ENCODE data around the gene LGALS4. TPM values are rescaled to one million over a fixed set of nuclear protein-coding genes. Genes with fewer than 3 reads are reported as not detected.

The LGALS4 gene
- total RNA-seq, 1 experiment from 2014 or later: 1.0 TPM

GRCh38 chr19:38844093-38844686 lies 31.4 kb upstream of the LGALS4 start:
- DNase-seq: no peak
- no peak overlapping the region for H2AFZ ChIP-seq
- POLR2A ChIA-PET (ENCODE audit: unreplicated experiment): interaction anchor here (0.6 to 0.7 kb wide), 2 partner anchors 141 to 153 kb away, joined by 4 to 16 read pairs; no protein-coding TSS in a partner anchor
- no TSS peak for BruUV-seq (replicated peaks)
- CTCF ChIA-PET: interaction anchor here (0.6 kb wide), 1 partner anchor 42 kb away, joined by 5 read pairs; no protein-coding TSS in a partner anchor
- peaks cover 92% of the 10 kb centered on the region for H3F3A ChIP-seq (ENCODE audit: insufficient read depth, low read depth)
- H3K79me2 ChIP-seq (ENCODE audit: low read depth): peaks cover 79% of the 10 kb centered on the region
- no peak overlapping the region for H3K4me3 ChIP-seq
- H3K27ac ChIP-seq: no peak overlapping the region; the same call in 1 of the 2 replicates
- peaks cover 69% of the 10 kb centered on the region for H4K20me1 ChIP-seq (ENCODE audit: insufficient read depth)
- peaks cover 63% of the 10 kb centered on the region for H3K36me3 ChIP-seq (ENCODE audit: low read depth)
- no peaks in the 10 kb centered on the region for H3K9me2 ChIP-seq (ENCODE audit: insufficient read depth)
- intact Hi-C loops (cut with micrococcal nuclease; ENCODE audit: unreplicated experiment): no loop called here
- no peaks in the 10 kb centered on the region for H3K9me3 ChIP-seq (ENCODE audit: insufficient read depth, low read depth)
- H3K4me1 ChIP-seq (replicated peaks; ENCODE audit: insufficient read depth): peaks cover 32% of the 10 kb centered on the region
- no peaks in the 10 kb centered on the region for H3K27me3 ChIP-seq (ENCODE audit: insufficient read depth, low read depth)
- H3K4me2 ChIP-seq: no peak overlapping the region
- TF ChIP-seq, protein P1, sequence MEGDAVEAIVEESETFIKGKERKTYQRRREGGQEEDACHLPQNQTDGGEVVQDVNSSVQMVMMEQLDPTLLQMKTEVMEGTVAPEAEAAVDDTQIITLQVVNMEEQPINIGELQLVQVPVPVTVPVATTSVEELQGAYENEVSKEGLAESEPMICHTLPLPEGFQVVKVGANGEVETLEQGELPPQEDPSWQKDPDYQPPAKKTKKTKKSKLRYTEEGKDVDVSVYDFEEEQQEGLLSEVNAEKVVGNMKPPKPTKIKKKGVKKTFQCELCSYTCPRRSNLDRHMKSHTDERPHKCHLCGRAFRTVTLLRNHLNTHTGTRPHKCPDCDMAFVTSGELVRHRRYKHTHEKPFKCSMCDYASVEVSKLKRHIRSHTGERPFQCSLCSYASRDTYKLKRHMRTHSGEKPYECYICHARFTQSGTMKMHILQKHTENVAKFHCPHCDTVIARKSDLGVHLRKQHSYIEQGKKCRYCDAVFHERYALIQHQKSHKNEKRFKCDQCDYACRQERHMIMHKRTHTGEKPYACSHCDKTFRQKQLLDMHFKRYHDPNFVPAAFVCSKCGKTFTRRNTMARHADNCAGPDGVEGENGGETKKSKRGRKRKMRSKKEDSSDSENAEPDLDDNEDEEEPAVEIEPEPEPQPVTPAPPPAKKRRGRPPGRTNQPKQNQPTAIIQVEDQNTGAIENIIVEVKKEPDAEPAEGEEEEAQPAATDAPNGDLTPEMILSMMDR (conservative IDR thresholded peaks at IDR 0.05): no peak
- TF ChIP-seq EZH2 (IDR thresholded peaks at IDR 0.05; ENCODE audit: low read depth): no peak

DNA sequence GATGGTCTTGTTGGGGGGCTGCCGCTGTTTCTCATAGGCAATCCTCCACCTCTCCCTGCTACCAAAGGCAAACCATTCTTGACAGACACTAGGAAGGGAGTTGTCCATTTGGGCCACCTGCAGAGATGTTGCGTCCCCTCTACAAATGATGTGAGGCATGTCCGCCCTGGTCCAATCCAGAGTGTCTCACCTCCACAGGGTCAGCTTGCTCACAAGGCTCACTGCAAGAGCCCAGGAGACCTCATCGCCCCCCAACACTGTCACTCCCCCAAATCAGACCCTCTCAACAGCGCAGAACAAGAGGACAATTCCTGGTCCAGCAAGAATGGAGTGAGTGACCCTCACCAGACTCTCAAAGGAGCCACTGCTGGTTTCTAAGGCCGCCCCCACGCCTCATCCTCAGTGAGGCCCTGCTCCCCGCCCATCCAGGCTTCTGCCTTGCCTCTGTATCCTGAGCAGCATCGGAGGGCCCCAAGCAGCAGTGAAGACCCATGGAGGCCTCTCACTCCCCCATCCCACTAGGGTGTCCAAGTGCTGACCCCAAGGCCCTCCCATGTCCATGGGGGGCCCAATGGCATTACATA lies 30.5 kb upstream of the LGALS4 start:
- H3K4me3 ChIP-seq: no peak overlapping the region
- no peaks in the 10 kb centered on the region for H3K9me3 ChIP-seq (ENCODE audit: insufficient read depth, low read depth)
- H3K27me3 ChIP-seq (ENCODE audit: insufficient read depth, low read depth): no peaks in the 10 kb centered on the region
- H3K9me2 ChIP-seq (ENCODE audit: insufficient read depth): no peaks in the 10 kb centered on the region
- peaks cover 61% of the 10 kb centered on the region for H4K20me1 ChIP-seq (ENCODE audit: insufficient read depth)
- DNase-seq: no peak
- ChIA-PET CTCF (no interaction called here), POLR2A (ENCODE audit: unreplicated experiment) (no interaction called here)
- peaks cover 70% of the 10 kb centered on the region for H3K79me2 ChIP-seq (ENCODE audit: low read depth)
- intact Hi-C loops (cut with micrococcal nuclease; ENCODE audit: unreplicated experiment): no loop called here
- peaks cover 64% of the 10 kb centered on the region for H3K36me3 ChIP-seq (ENCODE audit: low read depth)
- TF ChIP-seq, protein P1 (conservative IDR thresholded peaks at IDR 0.05): no peak
- TF ChIP-seq EZH2 (IDR thresholded peaks at IDR 0.05; ENCODE audit: low read depth): no peak
- BruUV-seq (replicated peaks): no TSS peak
- H3K4me2 ChIP-seq: no peak overlapping the region
- peaks cover 92% of the 10 kb centered on the region for H3F3A ChIP-seq (ENCODE audit: insufficient read depth, low read depth)
- no peak overlapping the region; the same call in 1 of the 2 replicates for H3K27ac ChIP-seq
- no peak overlapping the region for H2AFZ ChIP-seq
- peaks cover 38% of the 10 kb centered on the region for H3K4me1 ChIP-seq (replicated peaks; ENCODE audit: insufficient read depth)

DNA sequence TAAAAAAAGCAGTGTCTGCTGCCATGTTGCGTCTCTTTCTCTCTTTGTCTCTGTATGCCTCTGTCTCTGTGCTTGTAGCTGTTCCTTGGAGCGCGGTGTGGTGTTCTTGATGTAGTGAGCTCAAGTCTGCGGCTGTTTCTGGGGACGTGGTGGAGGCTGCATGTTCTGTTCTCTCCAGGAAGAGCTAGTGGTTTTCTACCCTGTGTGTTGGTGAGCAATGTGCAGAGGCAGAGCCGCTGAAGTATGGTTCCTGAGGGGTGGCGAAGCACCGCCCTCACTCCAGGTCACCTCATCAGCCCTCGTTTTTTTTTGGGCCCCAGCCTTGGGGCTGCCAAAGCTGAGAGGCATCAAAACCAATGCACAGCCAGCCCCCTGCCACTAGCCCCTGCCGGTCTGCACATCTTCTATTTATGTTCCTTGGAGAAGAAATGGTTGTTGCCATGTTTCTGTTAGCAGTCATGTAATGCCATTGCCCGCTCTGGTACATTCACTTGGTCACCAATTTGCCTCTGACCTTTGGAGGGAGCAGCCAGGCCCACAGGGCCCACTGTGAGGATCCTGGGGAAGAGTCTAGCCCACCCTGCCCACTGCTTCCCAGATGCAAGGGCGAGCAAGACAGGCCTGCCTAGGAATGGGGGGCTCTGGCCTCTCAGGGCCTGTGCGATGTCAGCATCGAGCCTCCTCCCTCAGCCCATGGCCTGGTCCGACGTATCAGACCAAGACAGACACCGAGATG lies 29.9 kb upstream of the LGALS4 start:
- intact Hi-C loops (cut with micrococcal nuclease; ENCODE audit: unreplicated experiment): no loop called here
- POLR2A ChIA-PET (ENCODE audit: unreplicated experiment): interaction anchor here (0.5 kb wide), 1 partner anchor 9 kb away, joined by 20 read pairs; no protein-coding TSS in a partner anchor
- no peak overlapping the region for H2AFZ ChIP-seq

More for the DNA sequence above, 29.9 kb upstream of the LGALS4 start:
- TF ChIP-seq, protein P1 (conservative IDR thresholded peaks at IDR 0.05): no peak
- no peak for TF ChIP-seq EZH2 (IDR thresholded peaks at IDR 0.05; ENCODE audit: low read depth)
- H3K36me3 ChIP-seq (ENCODE audit: low read depth): peaks cover 64% of the 10 kb centered on the region
- H3K79me2 ChIP-seq (ENCODE audit: low read depth): peaks cover 64% of the 10 kb centered on the region
- DNase-seq: no peak
- CTCF ChIA-PET: no interaction called here
- no peaks in the 10 kb centered on the region for H3K9me2 ChIP-seq (ENCODE audit: insufficient read depth)
- no peak overlapping the region for H3K27ac ChIP-seq
- peaks cover 38% of the 10 kb centered on the region for H3K4me1 ChIP-seq (replicated peaks; ENCODE audit: insufficient read depth)
- no TSS peak for BruUV-seq (replicated peaks)
- H3K9me3 ChIP-seq (ENCODE audit: insufficient read depth, low read depth): no peaks in the 10 kb centered on the region
- H3K27me3 ChIP-seq (ENCODE audit: insufficient read depth, low read depth): no peaks in the 10 kb centered on the region
- no peak overlapping the region for H3K4me2 ChIP-seq
- H3K4me3 ChIP-seq: no peak overlapping the region
- peaks cover 94% of the 10 kb centered on the region for H3F3A ChIP-seq (ENCODE audit: insufficient read depth, low read depth)
- peaks cover 54% of the 10 kb centered on the region for H4K20me1 ChIP-seq (ENCODE audit: insufficient read depth)

Data from PC-9 (cell line).